Erythroblast (primary cell): ENCODE results near the gene PHF21B.

Source experiments
- GATA1 ChIP-seq: IDR thresholded peaks from 2 replicates; pipeline ENCODE4 v1.6.1; 2011; ENCODE audit warnings: low read depth, mild to moderate bottlenecking, control low read depth, low read length, moderate library complexity
- POLR2A ChIP-seq: IDR thresholded peaks from 2 replicates; pipeline ENCODE4 v1.6.1; 2011; ENCODE audit warnings: mild to moderate bottlenecking, low read length

DNA sequence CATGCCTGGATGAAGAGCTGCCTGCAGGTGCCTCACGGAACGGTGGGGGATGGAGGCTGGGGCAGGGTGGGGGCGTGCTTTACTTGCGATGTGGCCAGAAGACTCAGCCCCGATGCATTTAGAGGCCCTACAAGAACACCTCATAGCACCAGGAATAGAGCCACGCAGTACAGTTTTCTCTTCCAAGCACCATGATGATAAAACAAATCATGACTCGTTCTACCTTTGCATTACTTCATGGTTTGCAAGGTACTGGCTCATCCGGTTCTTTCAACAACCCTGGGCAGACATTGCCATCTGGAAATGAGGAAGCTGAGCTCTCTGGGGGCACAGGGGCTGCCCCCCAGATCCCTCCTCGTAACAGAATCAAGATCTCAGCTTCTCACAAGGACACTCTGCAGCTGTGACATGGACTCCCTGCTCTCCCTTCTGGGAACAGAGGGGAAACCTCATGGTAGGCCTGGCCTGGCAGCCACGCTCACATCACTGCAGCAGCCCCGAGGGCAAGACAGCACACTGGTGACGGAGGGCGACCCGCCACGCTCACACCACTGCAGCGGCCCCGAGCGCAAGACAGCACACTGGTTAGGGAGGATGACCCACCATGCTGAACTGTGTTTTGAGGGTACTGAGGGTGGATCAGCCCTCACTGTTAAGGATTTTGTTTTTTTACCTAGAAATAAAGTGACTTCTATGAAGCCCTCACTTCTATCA is 46.9 kb downstream of the PHF21B start:
- TF ChIP-seq POLR2A (no peak), GATA1 (no peak)
